Lower leg skin (tissue), 3 donors: Measurements from ENCODE around the gene AUTS2.

Source experiments
- CTCF ChIP-seq, 3 donors: fragments of 450-650 bp; IDR thresholded peaks; one replicate each; pipeline ENCODE4 v1.5.1; 2016; ENCODE audit warnings: antibody characterized with exemption in 3 of 3, mild to moderate bottlenecking in 3 of 3, moderate library complexity in 2 of 3
- POLR2A ChIP-seq, 2 donors: fragments of 450-650 bp; IDR thresholded peaks; one replicate each; pipeline ENCODE4 v1.6.1; 2016 to 2017; ENCODE audit warnings: antibody characterized with exemption in 2 of 2, mild to moderate bottlenecking in 1 of 2, moderate library complexity in 1 of 2

GRCh38 chr7:70721500-70721899, 1123.2 kb downstream of the AUTS2 start:
- TF ChIP-seq CTCF (IDR thresholded peaks at IDR 0.05), result no peak
- no peak for TF ChIP-seq POLR2A (IDR thresholded peaks at IDR 0.05)
